Stimulated activated CD8-positive, alpha-beta memory T cell treated with anti-CD3 and anti-CD28 coated beads, Interleukin-7, amount 100 ng/mL, for 4 hours (primary cell): ENCODE data around the gene ANKRD13D.

Source experiments
- DNase-seq, 2 donors: peaks; one replicate each; pipeline ENCODE4 v3.0.0-alpha.2; 2020; ENCODE audit warnings: low read depth in 2 of 2

The ANKRD13D gene

DNA sequence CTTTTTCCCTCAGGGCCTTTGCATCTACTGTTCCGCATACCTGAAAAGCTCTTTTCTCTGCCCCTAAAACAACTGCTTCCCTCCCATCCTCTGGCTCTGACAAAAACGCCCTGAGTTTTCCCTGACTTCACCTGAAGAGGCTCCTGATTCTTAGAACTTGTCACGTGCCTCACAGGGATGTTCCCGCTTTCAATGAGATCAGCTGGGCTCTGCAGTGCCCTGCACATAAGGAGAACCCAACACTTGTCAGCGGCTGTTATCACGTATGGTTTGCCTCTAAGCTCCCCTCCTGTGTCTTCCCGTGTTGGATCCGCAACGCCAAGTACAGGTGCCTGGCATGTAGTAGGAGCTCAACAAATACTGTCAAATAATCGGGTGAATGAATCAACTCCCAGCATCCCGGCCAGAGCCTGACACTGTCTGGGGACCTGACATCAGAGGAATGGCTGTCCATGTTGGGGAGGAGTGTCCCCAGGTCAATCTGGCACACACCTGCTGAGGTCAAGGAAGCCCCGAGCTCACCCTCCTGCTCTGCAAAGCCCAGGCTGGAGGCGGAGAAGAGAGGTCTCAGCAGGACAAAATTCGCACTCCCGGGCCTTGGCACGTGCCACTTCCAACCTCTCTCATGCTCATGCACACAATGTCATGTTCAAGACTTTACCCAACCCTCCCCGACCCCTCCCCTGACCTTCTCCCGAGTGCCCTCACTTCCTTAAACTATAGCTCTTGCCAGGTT, 27.0 kb upstream of the ANKRD13D start:
- no peak for DNase-seq

DNA sequence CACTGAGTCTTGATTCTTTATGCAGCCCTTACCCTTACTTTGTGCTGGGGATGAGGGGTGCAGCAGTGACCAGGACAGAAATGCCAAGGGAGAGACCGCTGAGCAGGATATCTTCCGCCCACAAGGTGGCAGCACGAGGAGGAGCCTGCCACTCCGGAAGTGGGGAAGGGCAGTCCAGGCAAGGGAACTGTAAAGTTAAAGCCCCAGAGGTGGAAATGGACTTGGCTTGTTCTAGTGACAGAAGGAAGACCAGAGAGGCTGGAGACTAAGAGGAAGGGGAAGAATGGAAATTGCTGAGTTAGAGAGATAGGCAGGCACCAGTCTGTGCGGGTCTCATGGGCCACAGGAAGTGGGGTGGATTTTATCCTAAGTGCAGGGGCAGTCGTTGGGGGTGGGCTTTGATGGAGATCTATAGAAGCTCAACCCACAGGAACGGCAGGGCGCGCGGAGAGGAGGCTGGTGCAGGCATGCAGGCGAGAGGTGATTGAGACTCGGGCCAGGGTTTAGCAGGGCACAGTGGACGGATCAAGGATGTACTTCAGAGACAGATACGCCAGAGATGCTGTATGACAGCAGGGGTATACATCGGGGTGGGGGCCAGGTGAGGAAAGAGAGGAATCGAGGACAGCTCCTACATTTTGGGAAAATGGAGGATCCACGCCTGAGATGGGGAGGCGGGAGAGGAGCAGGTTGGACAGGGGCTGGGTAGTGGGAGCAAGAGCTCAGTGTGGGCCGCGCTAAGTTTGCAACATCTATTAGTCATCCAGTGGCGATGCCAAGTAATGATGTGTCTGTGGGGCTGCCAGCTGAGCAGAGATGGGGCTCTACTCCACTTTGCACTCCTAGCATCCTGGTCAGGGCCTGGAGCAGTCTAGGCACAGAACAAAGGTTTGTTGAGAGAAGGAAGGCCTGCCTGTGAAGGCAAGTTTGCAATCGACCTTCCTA, 26.1 kb upstream of the ANKRD13D start:
- DNase-seq: peak in 1 of 2 donors; percentile 62

DNA sequence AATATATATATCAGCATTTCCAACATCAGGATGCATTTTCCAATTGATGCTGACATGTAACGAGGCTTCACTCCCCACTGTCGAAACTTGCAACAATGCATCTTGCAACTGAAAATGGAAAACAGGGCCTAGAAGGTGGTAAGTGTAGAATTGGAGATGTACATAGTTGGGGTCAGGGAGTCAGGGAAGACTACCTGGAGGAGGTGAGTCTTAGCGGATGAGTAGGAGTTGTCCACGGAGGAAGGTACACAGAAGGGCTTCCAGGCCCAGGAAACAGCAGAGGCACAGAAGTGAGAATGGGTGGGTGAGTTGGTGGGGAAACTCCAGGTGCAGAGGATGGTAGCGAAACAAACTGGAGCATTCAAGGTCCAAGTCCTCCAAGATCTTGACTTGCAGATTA, 24.8 kb upstream of the ANKRD13D start:
- DNase-seq: no peak

DNA sequence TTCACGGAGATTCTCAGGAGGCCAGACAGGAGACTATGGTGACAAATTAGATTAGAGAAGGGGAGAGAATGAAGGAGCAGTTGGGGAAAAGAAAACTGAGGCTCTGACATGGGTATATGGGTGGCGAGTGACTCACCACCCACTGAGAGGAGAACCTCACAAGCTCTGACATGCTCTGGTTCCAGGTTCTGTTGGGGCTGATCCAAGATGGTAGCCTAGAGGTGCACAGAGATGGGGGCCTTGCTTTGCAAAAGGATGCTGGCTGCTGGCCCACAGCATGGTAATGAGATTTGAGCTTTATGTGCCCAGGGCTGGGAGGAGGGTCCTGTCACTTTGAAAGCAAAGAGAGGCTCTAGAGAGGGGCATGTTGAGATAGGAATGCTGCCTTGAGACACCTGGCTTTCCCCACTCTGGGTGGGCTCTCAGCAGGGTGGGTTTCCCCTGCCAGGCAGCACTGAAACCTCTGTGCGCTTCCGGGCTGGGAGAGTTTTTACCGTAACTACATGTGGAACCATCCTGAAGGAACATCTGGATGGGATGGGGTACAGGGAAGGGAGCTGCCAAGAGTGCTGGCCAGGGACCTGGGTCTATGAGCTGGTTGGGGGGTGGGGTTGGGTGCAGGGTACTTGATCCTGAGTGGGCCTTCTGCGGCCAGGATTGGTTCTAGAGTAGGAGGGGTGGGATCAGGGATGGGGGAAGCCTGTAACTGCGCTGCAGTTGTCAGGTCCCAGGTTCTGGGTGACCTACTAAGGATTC, 24.0 kb upstream of the ANKRD13D start:
- DNase-seq: no peak

DNA sequence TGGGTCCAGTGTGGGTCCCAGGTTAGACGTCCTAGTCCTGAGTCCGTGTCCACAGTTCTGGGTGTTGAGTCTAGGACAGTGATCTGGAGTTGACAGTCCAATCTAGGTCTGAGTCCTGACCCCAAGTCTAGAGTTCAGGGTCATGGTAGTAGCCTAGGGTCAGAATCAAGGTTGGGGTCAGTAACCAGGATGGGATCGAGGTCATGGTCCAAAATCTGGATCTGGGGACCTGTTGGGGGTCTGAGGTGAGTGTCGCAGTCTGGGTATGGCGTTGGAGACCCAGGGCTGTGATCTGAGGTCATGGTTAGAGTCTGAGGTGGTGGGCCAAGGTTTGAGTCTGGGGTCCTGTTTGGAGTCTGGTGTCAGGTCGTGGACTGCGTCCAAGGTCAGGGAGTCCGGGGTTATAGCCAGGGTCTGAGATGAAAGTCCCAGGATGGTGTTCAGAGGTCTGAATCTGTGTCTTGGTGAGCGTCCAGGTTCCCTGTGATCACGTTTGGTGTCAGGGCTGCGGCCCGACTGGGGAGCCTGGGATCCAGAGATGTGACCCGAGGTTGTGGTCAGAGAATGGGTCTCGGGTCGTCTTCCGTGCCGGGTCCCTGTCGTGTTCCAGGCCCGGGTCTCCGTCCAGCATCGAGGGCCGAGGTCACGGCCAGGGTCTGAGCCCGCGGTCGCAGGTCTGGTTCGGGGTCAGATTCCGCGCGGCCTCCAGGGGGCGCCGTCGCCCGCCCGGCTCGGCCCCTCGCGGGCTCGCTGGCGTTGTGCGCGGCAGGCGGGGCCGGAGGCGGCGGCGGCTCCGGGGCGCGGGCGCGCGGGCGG, 23.3 kb upstream of the ANKRD13D start:
- DNase-seq: peak in 1 of 2 donors; percentile 70

DNA sequence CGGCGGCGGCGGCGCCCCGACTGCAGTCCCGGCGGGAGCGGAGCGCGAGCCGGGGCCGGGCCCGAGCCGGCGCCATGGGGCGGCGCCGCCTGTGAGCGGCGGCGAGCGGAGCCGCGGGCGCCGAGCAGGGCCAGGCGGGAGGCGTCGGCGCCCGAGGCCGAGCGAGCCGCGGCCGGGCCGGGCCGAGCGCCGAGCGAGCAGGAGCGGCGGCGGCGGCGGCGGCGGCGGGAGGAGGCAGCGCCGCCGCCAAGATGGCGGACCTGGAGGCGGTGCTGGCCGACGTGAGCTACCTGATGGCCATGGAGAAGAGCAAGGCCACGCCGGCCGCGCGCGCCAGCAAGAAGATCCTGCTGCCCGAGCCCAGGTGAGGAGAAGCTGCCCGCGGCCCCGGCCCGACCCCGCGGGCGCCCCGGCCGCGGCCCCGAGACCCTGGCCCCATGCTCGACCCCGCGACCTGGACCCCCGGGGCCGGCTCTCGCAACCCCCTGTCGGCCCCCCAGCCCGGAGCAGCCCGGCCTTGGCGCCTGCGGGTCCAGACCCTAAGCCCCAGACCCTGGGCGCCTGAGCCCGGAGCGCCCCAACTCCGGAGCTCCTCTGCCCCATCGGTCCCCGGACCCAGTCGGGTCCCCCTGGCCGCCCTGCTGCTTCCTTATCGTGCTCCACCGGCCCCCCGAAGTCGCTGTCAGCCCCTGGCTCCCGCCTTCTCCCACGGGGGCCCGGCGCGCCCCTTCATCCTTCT, 22.5 kb upstream of the ANKRD13D start, which contains the start of gene GRK2:
Gene GRK2 (plus strand): TSS at position 25 of the 739 bp plus-strand sequence. CDS start 227 bp downstream, at position 252.
- DNase-seq: no peak

DNA sequence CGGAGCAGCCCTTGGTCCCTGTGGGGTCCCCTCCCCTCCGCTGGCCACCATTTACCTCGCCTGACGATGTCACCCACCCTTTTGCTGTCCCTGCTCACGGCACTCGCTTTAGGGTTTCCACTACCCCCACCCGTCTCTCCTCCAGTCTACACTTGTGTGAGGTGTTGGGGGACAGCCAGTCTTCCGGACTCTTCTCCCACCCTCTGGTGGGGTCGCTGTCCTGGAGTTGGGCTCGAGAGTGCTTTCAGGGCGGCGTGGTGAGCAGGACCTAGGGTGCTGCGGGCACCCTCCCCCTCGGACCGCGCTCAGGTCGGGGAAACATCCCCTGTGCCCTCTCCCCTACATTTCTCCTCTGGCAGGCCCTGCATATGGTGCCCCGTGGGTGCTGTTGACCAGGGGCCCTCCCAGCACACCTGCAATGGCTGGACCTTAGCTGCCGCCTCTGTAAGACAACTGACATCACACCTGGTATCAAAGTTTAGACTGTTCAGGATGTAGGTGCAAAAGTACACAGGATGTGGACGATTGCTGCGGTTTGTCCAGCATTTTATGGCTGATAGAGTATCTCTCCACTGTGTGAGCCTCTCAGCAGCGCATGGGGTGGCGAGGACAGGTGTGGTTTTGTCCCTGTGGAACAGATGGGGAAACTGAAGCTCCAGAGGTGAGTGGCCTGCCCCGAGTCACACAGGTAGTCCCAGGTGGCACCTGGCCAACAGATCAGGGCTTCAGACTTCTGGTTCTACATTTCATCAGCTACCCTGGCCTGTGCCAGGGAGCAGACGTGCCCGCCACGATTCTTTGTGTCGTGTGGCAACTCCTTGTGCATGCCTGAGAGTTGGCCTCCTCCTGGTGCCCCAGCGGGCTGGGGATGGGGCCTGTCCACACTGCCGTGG, 21.7 kb upstream of the ANKRD13D start:
- no peak for DNase-seq

DNA sequence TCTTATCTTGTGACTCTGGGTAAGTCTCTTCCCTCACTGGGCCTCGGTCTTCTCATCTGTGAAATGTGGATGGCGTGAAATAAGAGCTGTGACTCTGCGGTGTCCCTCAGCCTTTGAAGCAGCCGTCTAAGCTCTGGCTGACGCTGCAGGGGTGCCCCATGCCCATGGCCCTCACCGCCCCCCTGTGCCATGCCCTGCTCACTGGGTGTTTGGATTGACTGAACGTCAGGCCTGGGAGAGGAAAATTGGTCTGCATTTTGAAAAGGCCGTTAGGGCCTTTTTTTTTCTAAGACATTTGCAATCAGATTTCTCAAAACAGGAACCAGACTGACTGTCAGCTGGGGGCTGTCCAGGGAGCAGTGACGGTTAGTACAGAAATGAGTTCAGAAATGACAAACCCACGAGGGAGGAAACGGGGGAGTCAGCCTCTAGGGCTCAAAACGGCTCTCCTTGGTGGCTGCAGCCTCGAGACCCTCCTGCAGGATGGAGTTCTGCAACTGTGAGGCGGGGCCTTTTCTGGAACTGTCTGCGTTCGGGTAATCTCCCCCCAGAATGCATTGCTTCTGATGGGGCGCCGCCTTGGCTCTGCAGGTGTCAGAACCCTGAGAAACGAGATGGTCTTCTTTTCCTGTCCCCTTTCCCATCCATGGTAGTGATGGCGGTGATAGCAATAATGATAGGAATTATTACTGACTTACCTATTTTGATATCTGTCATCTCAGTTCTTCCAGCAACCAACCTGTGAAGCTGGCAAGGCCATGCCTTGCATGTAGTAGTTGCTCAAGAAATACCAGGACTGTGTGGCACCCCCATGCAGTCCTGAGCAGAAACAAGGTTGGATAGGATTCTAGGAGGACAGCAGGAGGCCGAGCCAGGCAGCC, 20.8 kb upstream of the ANKRD13D start:
- DNase-seq: peak in 1 of 2 donors; percentile 47

DNA sequence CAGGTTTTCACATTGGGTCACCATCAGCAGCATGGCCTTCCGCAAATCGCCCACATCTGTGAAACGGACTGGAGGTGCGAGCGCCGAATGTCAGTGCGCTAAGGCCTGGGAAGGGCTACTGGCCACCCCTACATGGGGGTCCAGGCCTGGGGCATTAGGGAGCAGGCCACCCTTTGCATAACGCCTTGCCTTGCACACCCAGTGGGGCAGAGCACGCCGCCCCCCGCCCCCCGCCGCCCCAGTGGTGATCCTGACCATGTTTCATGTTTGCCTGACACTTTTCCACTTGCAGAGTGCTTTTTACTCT, 20.2 kb upstream of the ANKRD13D start:
- no peak for DNase-seq

DNA sequence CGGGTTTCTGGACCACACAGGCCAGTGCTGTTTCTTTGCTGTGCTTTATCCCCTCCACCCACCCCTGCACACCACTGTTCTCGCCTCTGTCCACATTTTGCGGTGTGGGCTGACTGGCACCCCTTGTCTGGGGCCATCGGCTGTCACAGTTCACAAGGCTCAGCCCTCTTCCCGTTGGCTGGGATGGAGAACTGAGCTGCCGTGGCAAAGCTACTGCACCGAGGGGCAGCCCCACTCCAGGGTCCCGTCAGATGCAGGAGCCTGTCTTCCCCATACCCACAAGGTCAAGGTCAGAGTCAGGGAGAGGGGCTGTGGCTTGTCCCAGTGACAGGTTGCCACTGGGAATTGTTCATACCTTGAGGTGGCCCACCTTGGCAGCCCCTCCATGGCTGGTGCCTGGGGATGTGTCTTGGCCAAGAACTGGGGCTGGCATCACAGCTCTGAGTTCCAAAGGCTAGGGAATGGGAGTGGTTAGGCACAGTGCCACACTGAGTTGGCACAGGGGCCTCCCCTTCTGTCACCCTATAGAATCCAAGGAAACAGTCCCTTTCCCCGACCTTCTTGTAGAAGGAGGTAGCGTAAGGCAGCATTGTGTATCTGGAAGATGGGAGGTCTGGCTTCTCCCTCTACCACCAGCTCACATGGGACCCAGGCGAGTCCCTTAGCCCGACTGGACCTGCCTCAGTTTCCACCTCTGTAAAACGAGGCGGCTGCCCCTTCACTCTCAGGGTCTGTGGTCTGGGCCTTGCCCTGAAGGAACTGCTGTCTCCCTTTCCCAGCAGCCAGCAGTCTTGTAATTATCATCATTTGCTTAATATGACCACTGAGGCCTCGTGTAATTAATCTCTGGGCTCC, 19.5 kb upstream of the ANKRD13D start:
- DNase-seq: no peak

DNA sequence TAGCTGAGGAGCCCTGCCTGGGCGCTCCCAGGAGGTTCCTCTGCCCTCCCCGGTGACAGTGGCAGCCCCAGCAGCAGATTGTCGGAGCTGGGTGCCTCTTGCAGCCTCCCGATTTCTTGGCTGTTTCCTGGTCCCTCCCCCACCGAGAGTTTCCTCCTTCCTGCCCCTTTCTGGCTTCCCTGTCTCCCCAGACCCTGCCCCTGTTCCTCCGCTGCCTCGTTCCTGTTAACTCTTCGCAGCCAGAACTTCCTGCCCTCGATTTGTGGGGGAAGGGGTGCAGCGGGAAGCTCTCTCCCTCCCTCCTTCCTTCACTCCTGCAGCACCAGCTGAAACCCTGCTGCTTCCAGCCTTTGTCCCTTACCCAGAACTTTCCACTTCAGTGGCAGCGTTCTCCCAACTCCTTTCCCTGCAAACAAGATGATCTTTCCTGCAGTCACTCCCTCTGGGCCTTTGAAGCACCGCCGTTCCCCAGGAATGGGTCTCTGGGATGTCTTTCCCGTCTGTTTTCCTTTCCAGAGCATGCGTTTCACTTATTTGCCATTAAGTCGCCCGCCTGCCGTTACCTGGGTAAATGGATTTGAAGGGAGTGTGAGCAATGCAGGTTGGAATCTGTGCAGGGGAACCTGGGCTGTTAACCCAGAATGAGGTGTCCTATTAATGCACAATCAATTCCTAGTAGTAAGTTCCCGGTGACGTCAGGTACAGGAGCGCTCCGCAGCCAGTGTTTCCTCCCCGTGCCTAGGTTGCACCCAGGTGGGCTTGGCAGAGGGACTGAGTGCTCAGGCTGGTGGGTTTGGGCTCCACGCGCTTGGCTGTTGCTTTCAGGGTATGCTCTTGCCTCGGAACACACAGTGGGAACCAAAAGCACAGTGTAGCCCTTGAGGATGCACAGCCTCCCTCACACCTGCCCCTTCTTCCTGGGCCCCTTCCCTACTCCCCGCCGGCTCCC, 18.6 kb upstream of the ANKRD13D start:
- no peak for DNase-seq

DNA sequence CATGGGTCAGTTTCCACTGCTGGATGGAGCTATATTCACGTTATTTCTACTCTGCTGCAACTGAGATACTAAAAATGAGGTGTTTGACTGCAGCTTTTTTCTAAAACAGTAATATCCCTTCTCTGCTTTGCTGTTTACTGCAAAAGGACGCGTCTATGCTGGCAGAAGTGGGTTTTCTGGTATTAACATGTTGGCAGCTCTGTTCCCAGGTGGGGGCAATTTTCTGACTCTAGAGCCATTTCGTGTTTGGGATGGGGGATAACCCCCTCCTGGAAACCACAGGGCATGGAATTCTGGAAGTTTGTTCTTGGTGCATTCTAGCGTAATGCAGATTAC, 17.9 kb upstream of the ANKRD13D start:
- DNase-seq: no peak

DNA sequence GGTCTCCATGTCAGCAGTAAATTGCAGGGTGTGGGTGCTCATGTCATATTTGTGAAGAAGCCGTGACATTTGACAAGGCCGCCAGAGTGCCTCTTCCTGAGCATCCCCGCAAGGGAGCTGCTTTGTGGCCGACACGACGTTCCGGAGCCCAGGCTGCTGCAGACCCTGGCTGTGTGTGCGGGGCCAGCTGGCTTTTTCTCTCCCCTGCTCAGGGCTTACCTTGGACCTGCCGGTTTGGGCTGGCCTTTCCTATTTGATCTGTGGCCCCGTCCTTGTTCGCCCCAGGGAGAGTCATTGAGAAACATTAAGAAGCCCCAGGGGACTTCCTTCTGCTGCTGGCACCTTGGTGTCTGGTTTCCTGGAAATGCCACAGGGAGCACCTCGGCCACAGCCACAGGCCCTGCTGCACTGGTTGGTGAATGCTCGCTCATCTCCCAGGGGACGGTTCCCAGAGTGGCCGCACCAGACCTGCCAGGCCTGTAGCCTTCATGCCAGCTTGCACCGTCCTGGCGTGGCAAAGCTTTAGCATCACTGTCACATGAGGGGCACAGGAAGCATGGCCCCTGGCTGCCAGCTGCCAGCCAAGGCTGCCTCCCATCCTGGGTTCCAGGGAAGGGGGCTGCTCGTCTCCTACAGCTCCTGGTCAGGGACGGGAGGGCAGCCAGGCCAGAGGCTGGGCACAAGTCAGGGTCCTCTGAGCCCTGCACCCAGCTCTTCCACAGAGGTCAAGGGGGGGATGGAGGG, 17.4 kb upstream of the ANKRD13D start:
- DNase-seq: peak in 1 of 2 donors; percentile 53

DNA sequence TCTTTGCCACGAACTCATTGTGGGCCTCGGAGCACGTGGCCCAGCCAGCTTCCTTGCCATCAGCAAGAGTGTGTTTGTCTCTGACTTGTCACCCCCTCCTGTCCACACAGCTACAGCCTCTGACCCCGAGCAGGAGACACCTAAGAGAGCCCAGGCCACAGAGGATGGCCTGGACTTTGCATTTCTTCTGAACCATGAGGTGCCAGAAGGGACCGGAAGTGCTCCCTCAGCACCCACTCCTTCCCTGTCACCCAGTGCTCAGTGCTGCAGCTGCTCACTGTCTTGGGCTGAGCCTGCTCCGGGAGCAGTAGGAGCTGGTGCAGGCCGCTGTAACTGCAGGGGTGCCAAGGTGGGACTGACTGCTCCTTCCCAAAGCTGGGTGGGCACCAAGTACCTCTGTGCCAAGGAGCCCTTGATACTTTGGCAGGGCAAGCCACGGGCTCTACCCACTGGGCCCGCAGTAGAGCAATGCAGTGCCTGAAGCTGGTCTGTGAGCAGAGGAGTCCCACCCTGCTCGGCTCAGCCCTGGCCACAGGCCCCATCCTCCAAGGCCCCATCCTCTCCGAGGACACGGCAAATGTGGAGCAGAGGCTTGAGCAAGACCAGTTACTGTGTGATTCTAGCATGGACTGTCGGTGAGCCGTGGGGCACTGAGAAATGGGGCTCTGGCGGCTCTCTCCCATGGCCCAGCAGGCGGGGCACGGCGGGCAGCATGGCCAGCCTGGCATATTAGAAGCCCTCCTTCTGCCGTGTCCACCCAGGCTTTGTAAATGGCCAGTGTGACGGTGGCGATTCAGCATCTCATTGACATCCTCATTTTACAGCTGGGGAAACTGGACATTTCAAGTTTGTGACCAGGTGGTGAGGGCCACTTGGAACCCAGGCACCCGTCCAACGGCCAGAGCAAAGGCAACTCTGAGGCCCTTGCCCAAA, 16.5 kb upstream of the ANKRD13D start:
- DNase-seq: no peak
